Spleen (tissue), 11 donors: Measurements from ENCODE around the gene LARP4. TPM values are rescaled to one million over a fixed set of nuclear protein-coding genes. Genes with fewer than 3 reads are reported as not detected.
A peak's percentile ranks its signal among the peaks of the same experiment; 100 is the strongest.

ENCODE experiments used
- DNase-seq: peaks from one replicate; pipeline ENCODE4 v3.0.0-alpha.2; 2020
- H3K27ac ChIP-seq, 8 donors: fragments of 200-600 bp; sonication (generic) in 7 of 8; 1 replicate in 4 of 8; 2 replicates in 4 of 8; pipeline versions ENCODE4 v1.5.0 to v1.8.0; 2016 to 2021; ENCODE audit warnings: inconsistent platforms in 4 of 8, mild to moderate bottlenecking in 4 of 8, moderate library complexity in 1 of 8
- H3K27me3 ChIP-seq, 7 donors: fragments of 200-600 bp; sonication (generic) in 6 of 7; replicated peaks in 1 of 7; 1 replicate in 4 of 7; 2 replicates in 3 of 7; pipeline versions ENCODE4 v1.5.0 to v1.8.0; 2016 to 2021; ENCODE audit warnings: inconsistent platforms in 3 of 7, mild to moderate bottlenecking in 1 of 7
- H3K36me3 ChIP-seq, 6 donors: fragments of 200-600 bp; sonication (generic) in 5 of 6; 1 replicate in 4 of 6; 2 replicates in 2 of 6; pipeline versions ENCODE4 v1.5.0 to v1.8.0; 2016 to 2021; ENCODE audit warnings: inconsistent platforms in 2 of 6
- H3K4me1 ChIP-seq, 6 donors: fragments of 200-600 bp; sonication (generic) in 5 of 6; 1 replicate in 3 of 6; 2 replicates in 3 of 6; pipeline versions ENCODE4 v1.5.0 to v1.8.0; 2016 to 2021; ENCODE audit warnings: inconsistent platforms in 3 of 6
- H3K4me3 ChIP-seq, 8 donors: fragments of 200-600 bp; sonication (generic) in 7 of 8; 1 replicate in 4 of 8; 2 replicates in 4 of 8; pipeline versions ENCODE4 v1.5.0 to v1.8.0; 2016 to 2021; ENCODE audit warnings: inconsistent platforms in 4 of 8, mild to moderate bottlenecking in 4 of 8, moderate library complexity in 2 of 8
- H3K9me3 ChIP-seq, 8 donors: fragments of 200-600 bp; sonication (generic) in 7 of 8; 1 replicate in 4 of 8; 2 replicates in 4 of 8; pipeline versions ENCODE4 v1.5.0 to v1.8.0; 2016 to 2021; ENCODE audit warnings: inconsistent platforms in 4 of 8
- POLR2A ChIP-seq, 3 donors: fragments of 450-650 bp; IDR thresholded peaks; one replicate each; pipeline ENCODE4 v1.5.1; 2017; ENCODE audit warnings: antibody characterized with exemption in 3 of 3, mild to moderate bottlenecking in 1 of 3
- POLR2AphosphoS5 ChIP-seq, 3 donors: sonication (generic); formaldehyde crosslinking; IDR thresholded peaks; one replicate each; pipeline ENCODE4 v1.5.1; 2017; ENCODE audit warnings: antibody characterized with exemption in 3 of 3
- whole genome bisulfite sequencing, 5 donors: extraction: QIAGEN DNeasy Blood & Tissue Kit in 3 of 5; methylation state at CpG; one replicate each; pipeline versions ENCODE4 v1.1.5 to v1.1.7; 2013 to 2018; 5-methylcytosine and 5-hydroxymethylcytosine counted together
- intact Hi-C: fragments of 100-400 bp; cut with DNase I; formaldehyde crosslinking; loops from one replicate; pipeline ENCODE4 v1.15.0; 2023; ENCODE audit warnings: low total_unique reads
- polyA plus RNA-seq, 3 donors: library from polyadenylated mRNA; stranded (reverse); fragments of 200-250 nt; gene quantifications; one replicate each; pipeline ENCODE4 v1.2.1, GENCODE V29; 2013
- total RNA-seq, 7 donors: library from RNA; depleted of rRNA in 3 of 7; stranded (reverse); fragments of >200 nt in 3 of 7; fragmentation: NEBNext Ultra II Directional in 4 of 7; extraction: Animal tissue kit (Norgen Biotek cat#: 25700) in 4 of 7; gene quantifications; one replicate each; pipeline versions ENCODE4 v1.1.0 to v1.2.1, GENCODE V29; 2016 to 2021
- TF ChIP-seq, protein P1 (sequence below), 11 experiments: fragments of 200-600 bp in 7 of 11; fragments of 450-650 bp in 4 of 11; sonication (generic) in 4 of 11; IDR thresholded peaks in 8 of 11; conservative IDR thresholded peaks in 3 of 11; 1 replicate in 7 of 11; 2 replicates in 4 of 11; pipeline versions ENCODE4 v1.4.0 to v1.8.0; 2016 to 2021; ENCODE audit warnings: antibody characterized with exemption in 11 of 11, inconsistent platforms in 4 of 11, mild to moderate bottlenecking in 1 of 11
- donor health status: healthy with polysubstance abuse.
- donor health status: DM: no; HTN: no; CAD: no; lungs with moderate emphysema.
- donor health status: DM: no; HTN: no; CAD: no.
- donor health status: Bipolar disorder and iron deficiency.
- donor health status: healthy.
- donor health status: DM: no; HTN: no; CAD: no.
- donor health status: DM: yes; HTN: yes; CAD: no.

The LARP4 gene
- total and polyA plus RNA-seq, 10 donors = 4.7 to 55.8 (median 46.0) TPM

DNA sequence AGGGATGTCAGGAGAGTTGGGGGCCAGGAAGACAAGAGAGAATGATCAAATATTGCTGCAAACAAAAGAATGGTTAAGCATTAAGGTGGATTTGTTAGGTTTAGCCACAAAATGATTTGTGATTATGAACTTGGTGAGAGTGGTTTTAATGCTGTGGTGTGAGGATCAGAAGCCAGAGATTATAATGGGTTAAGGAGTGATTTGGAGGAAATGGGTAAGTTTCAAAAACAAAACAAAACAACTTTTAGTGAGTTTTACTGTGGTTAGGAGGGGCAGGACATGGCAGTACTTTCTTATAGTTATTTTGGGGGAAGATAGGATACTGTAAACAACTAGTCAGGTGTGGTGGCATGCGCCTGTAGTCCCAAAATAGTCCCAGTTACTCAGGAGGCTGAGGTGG, 128.1 kb downstream of the LARP4 start:
- Histone ChIP-seq H3K36me3 (peaks cover 0 to 16% (median 0%) of the 10 kb centered on the region in 6 donors), H3K27me3 (no peaks in the 10 kb centered on the region), H3K4me1 (peaks cover 28 to 98% (median 66%) of the 10 kb centered on the region in 6 donors), H3K27ac (peak overlapping the region in 2 of 8 donors; percentile 1 to 41), H3K9me3 (no peaks in the 10 kb centered on the region), H3K4me3 (no peak overlapping the region)
- 75 to 88% (median 82%) methylated on average over 1 of the region's 1 CpG for WGBS, 5 donors
- TF ChIP-seq POLR2AphosphoS5 (IDR thresholded peaks at IDR 0.05) = no peak
- no peak for TF ChIP-seq POLR2A (IDR thresholded peaks at IDR 0.05)
- TF ChIP-seq, protein P1, sequence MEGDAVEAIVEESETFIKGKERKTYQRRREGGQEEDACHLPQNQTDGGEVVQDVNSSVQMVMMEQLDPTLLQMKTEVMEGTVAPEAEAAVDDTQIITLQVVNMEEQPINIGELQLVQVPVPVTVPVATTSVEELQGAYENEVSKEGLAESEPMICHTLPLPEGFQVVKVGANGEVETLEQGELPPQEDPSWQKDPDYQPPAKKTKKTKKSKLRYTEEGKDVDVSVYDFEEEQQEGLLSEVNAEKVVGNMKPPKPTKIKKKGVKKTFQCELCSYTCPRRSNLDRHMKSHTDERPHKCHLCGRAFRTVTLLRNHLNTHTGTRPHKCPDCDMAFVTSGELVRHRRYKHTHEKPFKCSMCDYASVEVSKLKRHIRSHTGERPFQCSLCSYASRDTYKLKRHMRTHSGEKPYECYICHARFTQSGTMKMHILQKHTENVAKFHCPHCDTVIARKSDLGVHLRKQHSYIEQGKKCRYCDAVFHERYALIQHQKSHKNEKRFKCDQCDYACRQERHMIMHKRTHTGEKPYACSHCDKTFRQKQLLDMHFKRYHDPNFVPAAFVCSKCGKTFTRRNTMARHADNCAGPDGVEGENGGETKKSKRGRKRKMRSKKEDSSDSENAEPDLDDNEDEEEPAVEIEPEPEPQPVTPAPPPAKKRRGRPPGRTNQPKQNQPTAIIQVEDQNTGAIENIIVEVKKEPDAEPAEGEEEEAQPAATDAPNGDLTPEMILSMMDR (IDR thresholded peaks at IDR 0.05 in 8 of 11, conservative IDR thresholded peaks at IDR 0.05 in 3 of 11) = no peak
- DNase-seq = no peak
- intact Hi-C loops = no loop called here

DNA sequence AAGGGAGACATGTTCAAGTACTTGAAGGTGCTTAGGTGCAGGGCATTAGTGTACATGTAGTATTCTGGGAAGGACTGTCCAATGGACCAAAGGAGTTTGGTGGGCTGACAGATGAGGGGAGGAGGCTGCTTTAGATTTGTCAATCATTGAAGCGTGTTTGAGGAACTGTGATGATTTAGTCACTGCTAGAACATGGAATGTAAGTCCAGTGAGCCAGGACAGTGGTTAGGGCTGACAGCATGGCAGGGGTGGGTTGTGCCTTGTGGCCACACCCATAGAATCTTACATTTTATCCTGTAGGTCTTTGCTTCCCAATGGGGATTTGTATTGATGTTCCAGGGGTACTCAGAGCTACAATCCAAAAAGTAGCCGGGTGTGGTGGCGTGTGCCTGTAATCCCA, 128.7 kb downstream of the LARP4 start:
- peaks cover 0 to 14% (median 0%) of the 10 kb centered on the region in 6 donors for H3K36me3 ChIP-seq

More for the DNA sequence above, 128.7 kb downstream of the LARP4 start:
- 76 to 92% (median 85%) methylated on average over 3 of the region's 3 CpGs for WGBS, 5 donors
- intact Hi-C loops = no loop called here
- Histone ChIP-seq H3K4me3 (no peak overlapping the region), H3K9me3 (no peaks in the 10 kb centered on the region), H3K4me1 (peaks cover 28 to 98% (median 67%) of the 10 kb centered on the region in 6 donors), H3K27ac (peak overlapping the region in 1 of 8 donors; percentile 41), H3K27me3 (no peaks in the 10 kb centered on the region)
- TF ChIP-seq POLR2A (IDR thresholded peaks at IDR 0.05) (no peak), POLR2AphosphoS5 (IDR thresholded peaks at IDR 0.05) (peak in 1 of 3 donors; percentile 4)
- DNase-seq = no peak

Other genes with a start within 250 kb of the LARP4 start
- gene CERS5, start 233.5 kb upstream of the LARP4 start, total RNA-seq = 10 to 100 TPM; 21.8 to 55.9 (median 41.3) TPM
- 10 to 100 TPM; 40.3 to 90.8 (median 58.1) TPM for gene CERS5, start 233.5 kb upstream of the LARP4 start, polyA plus RNA-seq
- gene LIMA1, start 117.4 kb upstream of the LARP4 start, total RNA-seq = 100 to 1,000 TPM in 1 of 7 donors, 10 to 100 TPM in 6; 59.5 to 102 (median 64.3) TPM
- gene LIMA1, start 117.4 kb upstream of the LARP4 start, polyA plus RNA-seq = 10 to 100 TPM; 15.3 to 45.1 (median 22.7) TPM
- gene FAM186A, start 4.3 kb upstream of the LARP4 start, total RNA-seq = not detected
- not detected for gene FAM186A, start 4.3 kb upstream of the LARP4 start, polyA plus RNA-seq
- gene DIP2B, start 104.1 kb downstream of the LARP4 start, total RNA-seq = 10 to 100 TPM; 46.2 to 96.4 (median 77.7) TPM
- 10 to 100 TPM in 1 of 3 donors, 1 to 10 TPM in 2; 5.6 to 10.5 (median 7.0) TPM for gene DIP2B, start 104.1 kb downstream of the LARP4 start, polyA plus RNA-seq